HEK293T (cell line): Measurements from ENCODE around the gene CDK17.

ENCODE experiments used
- ARNT ChIP-seq: fragments of 450-650 bp; IDR thresholded peaks from 2 replicates; pipeline ENCODE4 v1.6.1; 2017; ENCODE audit warnings: mild to moderate bottlenecking
- BHLHE40 ChIP-seq: fragments of 450-650 bp; IDR thresholded peaks from 2 replicates; pipeline ENCODE4 v1.6.1; 2016; ENCODE audit warnings: mild to moderate bottlenecking, moderate library complexity, borderline replicate concordance
- ELF4 ChIP-seq: fragments of 450-650 bp; IDR thresholded peaks from 2 replicates; pipeline ENCODE4 v1.6.1; 2017; ENCODE audit warnings: antibody characterized with exemption
- FOXA1 ChIP-seq: fragments of 450-650 bp; IDR thresholded peaks from 2 replicates; pipeline ENCODE4 v1.6.1; 2016; ENCODE audit warnings: mild to moderate bottlenecking
- FOXK2 ChIP-seq: fragments of 450-650 bp; IDR thresholded peaks from 2 replicates; pipeline ENCODE4 v1.6.1; 2016; ENCODE audit warnings: mild to moderate bottlenecking
- SP1 ChIP-seq: fragments of 450-650 bp; IDR thresholded peaks from 2 replicates; pipeline ENCODE4 v1.6.1; 2017
- SUZ12 ChIP-seq: fragments of 450-650 bp; IDR thresholded peaks from 2 replicates; pipeline ENCODE4 v1.6.1; 2016; ENCODE audit warnings: mild to moderate bottlenecking
- TF ChIP-seq, protein P1 (sequence below): fragments of 450-650 bp; IDR thresholded peaks from 2 replicates; pipeline ENCODE4 v1.6.1; 2016

DNA sequence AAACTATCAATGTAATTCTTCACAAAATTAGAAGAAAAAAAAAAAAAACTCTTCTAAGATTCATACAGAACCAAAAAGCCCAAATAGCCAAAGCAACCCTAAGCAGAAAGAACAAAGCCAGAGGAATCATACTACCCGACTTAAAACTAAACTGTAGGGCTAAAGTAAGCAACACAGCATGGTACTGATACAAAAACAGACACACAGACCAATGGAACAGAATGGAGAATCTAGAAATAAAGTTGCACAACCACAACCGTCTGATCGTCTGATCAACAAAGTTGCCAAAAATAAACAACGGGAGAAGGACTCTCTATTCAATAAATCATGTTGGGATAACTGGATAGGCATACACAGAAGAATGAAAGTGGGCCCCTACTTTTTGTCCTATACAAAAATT, 16.9 kb downstream of the CDK17 start:
- no peak for TF ChIP-seq BHLHE40
- no peak for TF ChIP-seq ARNT
- TF ChIP-seq SUZ12: no peak
- TF ChIP-seq ELF4: no peak
- TF ChIP-seq SP1: no peak
- no peak for TF ChIP-seq FOXK2
- no peak for TF ChIP-seq FOXA1
- TF ChIP-seq, protein P1, sequence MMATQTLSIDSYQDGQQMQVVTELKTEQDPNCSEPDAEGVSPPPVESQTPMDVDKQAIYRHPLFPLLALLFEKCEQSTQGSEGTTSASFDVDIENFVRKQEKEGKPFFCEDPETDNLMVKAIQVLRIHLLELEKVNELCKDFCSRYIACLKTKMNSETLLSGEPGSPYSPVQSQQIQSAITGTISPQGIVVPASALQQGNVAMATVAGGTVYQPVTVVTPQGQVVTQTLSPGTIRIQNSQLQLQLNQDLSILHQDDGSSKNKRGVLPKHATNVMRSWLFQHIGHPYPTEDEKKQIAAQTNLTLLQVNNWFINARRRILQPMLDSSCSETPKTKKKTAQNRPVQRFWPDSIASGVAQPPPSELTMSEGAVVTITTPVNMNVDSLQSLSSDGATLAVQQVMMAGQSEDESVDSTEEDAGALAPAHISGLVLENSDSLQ: no peak
